ENCODE measurements around the gene NCK2.

Gene NCK2

DNA sequence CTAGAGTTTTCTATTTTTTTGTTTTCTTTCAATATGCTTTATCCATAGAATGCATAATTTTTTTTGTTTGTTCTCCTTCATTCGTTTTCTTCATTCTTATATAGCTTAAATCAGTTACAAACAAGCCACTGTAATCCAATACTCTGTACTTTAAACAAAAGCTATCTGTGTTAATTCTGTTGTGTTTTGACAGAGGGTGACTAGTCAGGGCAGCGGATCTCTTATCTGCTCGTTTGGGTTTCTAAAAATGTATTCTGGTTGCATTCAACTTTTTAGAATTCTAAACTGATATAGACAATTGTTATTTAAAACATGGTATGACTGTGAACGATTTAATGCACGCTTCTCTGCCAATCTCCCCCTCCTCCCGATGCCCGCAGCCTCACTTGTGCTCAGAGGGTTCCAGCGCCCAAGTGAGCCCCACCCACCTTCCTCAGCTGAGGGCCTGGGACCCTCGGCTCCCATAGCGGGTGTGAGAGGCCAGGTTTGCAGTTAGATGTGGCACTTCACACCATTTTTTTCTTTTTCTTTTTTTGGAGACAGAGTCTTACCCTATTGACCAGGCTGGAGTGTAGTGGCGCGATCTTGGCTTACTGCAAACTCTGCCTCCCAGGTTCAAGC lies 44.1 kb downstream of the NCK2 start:
- H4K20me1 ChIP-seq (ENCODE audit: insufficient read depth, low read length, poor library complexity, severe bottlenecking) = no peaks in the 10 kb centered on the region
- H3K9ac ChIP-seq (ENCODE audit: low read depth, low read length, poor library complexity, severe bottlenecking) = peak overlapping the region; percentile 76
- TF ChIP-seq EZH2phosphoT487 (IDR thresholded peaks at IDR 0.05; ENCODE audit: borderline replicate concordance) = no peak
- TF ChIP-seq, protein P1, sequence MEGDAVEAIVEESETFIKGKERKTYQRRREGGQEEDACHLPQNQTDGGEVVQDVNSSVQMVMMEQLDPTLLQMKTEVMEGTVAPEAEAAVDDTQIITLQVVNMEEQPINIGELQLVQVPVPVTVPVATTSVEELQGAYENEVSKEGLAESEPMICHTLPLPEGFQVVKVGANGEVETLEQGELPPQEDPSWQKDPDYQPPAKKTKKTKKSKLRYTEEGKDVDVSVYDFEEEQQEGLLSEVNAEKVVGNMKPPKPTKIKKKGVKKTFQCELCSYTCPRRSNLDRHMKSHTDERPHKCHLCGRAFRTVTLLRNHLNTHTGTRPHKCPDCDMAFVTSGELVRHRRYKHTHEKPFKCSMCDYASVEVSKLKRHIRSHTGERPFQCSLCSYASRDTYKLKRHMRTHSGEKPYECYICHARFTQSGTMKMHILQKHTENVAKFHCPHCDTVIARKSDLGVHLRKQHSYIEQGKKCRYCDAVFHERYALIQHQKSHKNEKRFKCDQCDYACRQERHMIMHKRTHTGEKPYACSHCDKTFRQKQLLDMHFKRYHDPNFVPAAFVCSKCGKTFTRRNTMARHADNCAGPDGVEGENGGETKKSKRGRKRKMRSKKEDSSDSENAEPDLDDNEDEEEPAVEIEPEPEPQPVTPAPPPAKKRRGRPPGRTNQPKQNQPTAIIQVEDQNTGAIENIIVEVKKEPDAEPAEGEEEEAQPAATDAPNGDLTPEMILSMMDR (conservative IDR thresholded peaks at IDR 0.05; ENCODE audit: low read length) = no peak
- H3K79me2 ChIP-seq (ENCODE audit: insufficient read depth, low read length) = peaks cover 85% of the 10 kb centered on the region
- H3K4me3 ChIP-seq (ENCODE audit: low read length, poor library complexity, severe bottlenecking) = no peak overlapping the region
- peaks cover 89% of the 10 kb centered on the region for H3K4me1 ChIP-seq (ENCODE audit: insufficient read depth, low read length, poor library complexity, severe bottlenecking)
- H3K9me3 ChIP-seq (ENCODE audit: insufficient read depth, low read depth, low read length) = no peaks in the 10 kb centered on the region
- H3F3A ChIP-seq (ENCODE audit: low read depth) = peaks cover 4% of the 10 kb centered on the region; the same call in 1 of the 2 replicates
- no peaks in the 10 kb centered on the region for H3K27me3 ChIP-seq (ENCODE audit: insufficient read depth, low read length, poor library complexity, severe bottlenecking)
- H2AFZ ChIP-seq (ENCODE audit: low read length) = no peak overlapping the region
- peak overlapping the region; percentile 11 for H3K4me2 ChIP-seq (ENCODE audit: low read depth, low read length, poor library complexity, severe bottlenecking)
- H3K36me3 ChIP-seq (ENCODE audit: insufficient read depth, low read length) = no peaks in the 10 kb centered on the region
- H3K9me2 ChIP-seq (replicated peaks; ENCODE audit: low read depth, low read length) = no peaks in the 10 kb centered on the region

GRCh38 chr2:105789745-105790460 lies 45.2 kb downstream of the NCK2 start:
- H3K4me3 ChIP-seq (ENCODE audit: low read length, poor library complexity, severe bottlenecking) = peak overlapping the region; percentile 45
- TF ChIP-seq EZH2phosphoT487 (IDR thresholded peaks at IDR 0.05; ENCODE audit: borderline replicate concordance) = no peak
- TF ChIP-seq, protein P1 (conservative IDR thresholded peaks at IDR 0.05; ENCODE audit: low read length) = peak; percentile 69
- H3K9me2 ChIP-seq (replicated peaks; ENCODE audit: low read depth, low read length) = no peaks in the 10 kb centered on the region
- peak overlapping the region; percentile 74 for H3K4me2 ChIP-seq (ENCODE audit: low read depth, low read length, poor library complexity, severe bottlenecking)
- peaks cover 81% of the 10 kb centered on the region for H3K79me2 ChIP-seq (ENCODE audit: insufficient read depth, low read length)
- no peaks in the 10 kb centered on the region for H3K36me3 ChIP-seq (ENCODE audit: insufficient read depth, low read length)
- H3F3A ChIP-seq (ENCODE audit: low read depth) = peaks cover 4% of the 10 kb centered on the region; the same call in 1 of the 2 replicates
- H3K4me1 ChIP-seq (ENCODE audit: insufficient read depth, low read length, poor library complexity, severe bottlenecking) = peaks cover 82% of the 10 kb centered on the region
- no peaks in the 10 kb centered on the region for H4K20me1 ChIP-seq (ENCODE audit: insufficient read depth, low read length, poor library complexity, severe bottlenecking)
- H3K27me3 ChIP-seq (ENCODE audit: insufficient read depth, low read length, poor library complexity, severe bottlenecking) = no peaks in the 10 kb centered on the region
- no peaks in the 10 kb centered on the region for H3K9me3 ChIP-seq (ENCODE audit: insufficient read depth, low read depth, low read length)
- H2AFZ ChIP-seq (ENCODE audit: low read length) = no peak overlapping the region
- peak overlapping the region; percentile 76 for H3K9ac ChIP-seq (ENCODE audit: low read depth, low read length, poor library complexity, severe bottlenecking)

- Histone ChIP-seq H3K79me2 (ENCODE audit: insufficient read depth, low read length) (peaks cover 81% of the 10 kb centered on the region), H3K9ac (ENCODE audit: low read depth, low read length, poor library complexity, severe bottlenecking) (peak overlapping the region; percentile 76), H3K9me3 (ENCODE audit: insufficient read depth, low read depth, low read length) (no peaks in the 10 kb centered on the region), H3K4me2 (ENCODE audit: low read depth, low read length, poor library complexity, severe bottlenecking) (peak overlapping the region; percentile 74), H3K4me1 (ENCODE audit: insufficient read depth, low read length, poor library complexity, severe bottlenecking) (peaks cover 86% of the 10 kb centered on the region), H2AFZ (ENCODE audit: low read length) (no peak overlapping the region), H4K20me1 (ENCODE audit: insufficient read depth, low read length, poor library complexity, severe bottlenecking) (no peaks in the 10 kb centered on the region), H3K4me3 (ENCODE audit: low read length, poor library complexity, severe bottlenecking) (peak overlapping the region; percentile 45), H3K36me3 (ENCODE audit: insufficient read depth, low read length) (no peaks in the 10 kb centered on the region), H3K9me2 (replicated peaks; ENCODE audit: low read depth, low read length) (no peaks in the 10 kb centered on the region), H3F3A (ENCODE audit: low read depth) (peaks cover 4% of the 10 kb centered on the region; the same call in 1 of the 2 replicates), H3K27me3 (ENCODE audit: insufficient read depth, low read length, poor library complexity, severe bottlenecking) (no peaks in the 10 kb centered on the region)
- TF ChIP-seq, protein P1 (conservative IDR thresholded peaks at IDR 0.05; ENCODE audit: low read length) = no peak
- TF ChIP-seq EZH2phosphoT487 (IDR thresholded peaks at IDR 0.05; ENCODE audit: borderline replicate concordance) = no peak
Observed at GRCh38 chr2:105790461-105791149, 45.9 kb downstream of the NCK2 start.

Data from Loucy (cell line).